Mononuclear cell (primary cell): ENCODE measurements around the gene D2HGDH. TPM values are rescaled to one million over a fixed set of nuclear protein-coding genes. Genes with fewer than 3 reads are reported as not detected.

Experiments used
- H3K27me3 ChIP-seq: 2 replicates; pipeline ENCODE4 v1.6.0; 2011; ENCODE audit warnings: low read length, control low read depth; ENCODE audit not compliant: insufficient read depth
- H3K4me1 ChIP-seq: 2 replicates; pipeline ENCODE4 v1.5.1; 2011; ENCODE audit warnings: mild to moderate bottlenecking, low read length, control low read depth; ENCODE audit not compliant: insufficient read depth
- H3K4me3 ChIP-seq: 2 replicates; pipeline ENCODE4 v1.5.1; 2011; ENCODE audit warnings: mild to moderate bottlenecking, low read length, moderate library complexity
- H3K9me3 ChIP-seq: 2 replicates; pipeline ENCODE4 v1.5.1; 2011; ENCODE audit warnings: low read depth, mild to moderate bottlenecking, control low read depth, low read length
- total RNA-seq: library from RNA; depleted of rRNA; stranded (reverse); fragments of >200 nt; gene quantifications from one replicate; pipeline ENCODE4 v1.2.3, GENCODE V29; 2012

The D2HGDH gene
- 7.7 TPM for total RNA-seq

GRCh38 chr2:241734467-241735208 lies at the start of gene D2HGDH:
Gene D2HGDH (plus strand): TSS chr2:241734630. CDS start chr2:241735225, 595 bp downstream.
- peaks cover 36% of the 10 kb centered on the region for H3K4me1 ChIP-seq
- H3K9me3 ChIP-seq, result no peaks in the 10 kb centered on the region
- no peaks in the 10 kb centered on the region for H3K27me3 ChIP-seq
- peak within 1 kb of the TSS; percentile 83 for H3K4me3 ChIP-seq

GRCh38 chr2:241686324-241686649 lies 48.1 kb upstream of the D2HGDH start:
- Histone ChIP-seq H3K27me3 (no peaks in the 10 kb centered on the region), H3K9me3 (no peaks in the 10 kb centered on the region), H3K4me3 (peak overlapping the region; percentile 90)

GRCh38 chr2:241686650-241687425 lies 47.6 kb upstream of the D2HGDH start, which contains the start of gene DTYMK:
Gene DTYMK (minus strand): TSS chr2:241686815. CDS start chr2:241686783, 32 bp downstream.
- no peaks in the 10 kb centered on the region for H3K9me3 ChIP-seq
- peaks cover 27% of the 10 kb centered on the region for H3K4me1 ChIP-seq
- no peaks in the 10 kb centered on the region for H3K27me3 ChIP-seq
- peak within 1 kb of the TSS; percentile 90 for H3K4me3 ChIP-seq

More at GRCh38 chr2:241686324-241686649, 48.1 kb upstream of the D2HGDH start:
- H3K4me1 ChIP-seq, result peaks cover 27% of the 10 kb centered on the region

- no peak overlapping the region for H3K4me3 ChIP-seq
- no peaks in the 10 kb centered on the region for H3K27me3 ChIP-seq
- H3K4me1 ChIP-seq, result peaks cover 27% of the 10 kb centered on the region
- H3K9me3 ChIP-seq, result no peaks in the 10 kb centered on the region
Measured at GRCh38 chr2:241689306-241689705, 45.1 kb upstream of the D2HGDH start.

- Histone ChIP-seq H3K4me1 (peaks cover 27% of the 10 kb centered on the region), H3K9me3 (no peaks in the 10 kb centered on the region), H3K4me3 (no peak overlapping the region), H3K27me3 (no peaks in the 10 kb centered on the region)
Measured at GRCh38 chr2:241690202-241690717, 44.2 kb upstream of the D2HGDH start.

GRCh38 chr2:241692448-241692847 lies 42.0 kb upstream of the D2HGDH start:
- Histone ChIP-seq H3K4me3 (no peak overlapping the region), H3K4me1 (peaks cover 17% of the 10 kb centered on the region), H3K9me3 (no peaks in the 10 kb centered on the region), H3K27me3 (no peaks in the 10 kb centered on the region)

GRCh38 chr2:241695651-241696050 lies 38.8 kb upstream of the D2HGDH start:
- no peaks in the 10 kb centered on the region for H3K27me3 ChIP-seq
- peaks cover 3% of the 10 kb centered on the region for H3K4me1 ChIP-seq
- no peak overlapping the region for H3K4me3 ChIP-seq
- no peaks in the 10 kb centered on the region for H3K9me3 ChIP-seq

- H3K4me3 ChIP-seq, result peak overlapping the region; percentile 60
Measured at GRCh38 chr2:241701149-241701398, 33.4 kb upstream of the D2HGDH start.

GRCh38 chr2:241701399-241702154 lies 32.9 kb upstream of the D2HGDH start, which contains the start of gene ING5:
Gene ING5 (plus strand): TSS chr2:241702039. CDS start chr2:241702066, 27 bp downstream.
- Histone ChIP-seq H3K27me3 (no peaks in the 10 kb centered on the region), H3K4me3 (peak within 1 kb of the TSS; percentile 60), H3K9me3 (no peaks in the 10 kb centered on the region), H3K4me1 (peaks cover 25% of the 10 kb centered on the region)

More at GRCh38 chr2:241701149-241701398, 33.4 kb upstream of the D2HGDH start:
- peaks cover 25% of the 10 kb centered on the region for H3K4me1 ChIP-seq
- no peaks in the 10 kb centered on the region for H3K9me3 ChIP-seq
- no peaks in the 10 kb centered on the region for H3K27me3 ChIP-seq

- Histone ChIP-seq H3K27me3 (no peaks in the 10 kb centered on the region), H3K4me1 (peaks cover 25% of the 10 kb centered on the region), H3K9me3 (no peaks in the 10 kb centered on the region), H3K4me3 (peak overlapping the region; percentile 60)
Measured at GRCh38 chr2:241702155-241703031, 32.0 kb upstream of the D2HGDH start.

- Histone ChIP-seq H3K4me3 (peak overlapping the region; percentile 54), H3K9me3 (no peaks in the 10 kb centered on the region), H3K27me3 (no peaks in the 10 kb centered on the region)
Measured at GRCh38 chr2:241703032-241703604, 31.3 kb upstream of the D2HGDH start.

GRCh38 chr2:241706537-241706936 lies 27.9 kb upstream of the D2HGDH start:
- H3K4me1 ChIP-seq, result peaks cover 15% of the 10 kb centered on the region
- H3K4me3 ChIP-seq, result no peak overlapping the region
- no peaks in the 10 kb centered on the region for H3K27me3 ChIP-seq
- no peaks in the 10 kb centered on the region for H3K9me3 ChIP-seq

More at GRCh38 chr2:241703032-241703604, 31.3 kb upstream of the D2HGDH start:
- H3K4me1 ChIP-seq, result peaks cover 25% of the 10 kb centered on the region

GRCh38 chr2:241708879-241709278 lies 25.6 kb upstream of the D2HGDH start:
- no peaks in the 10 kb centered on the region for H3K27me3 ChIP-seq
- no peak overlapping the region for H3K4me3 ChIP-seq
- no peaks in the 10 kb centered on the region for H3K9me3 ChIP-seq
- H3K4me1 ChIP-seq, result peaks cover 1% of the 10 kb centered on the region

- Histone ChIP-seq H3K9me3 (no peaks in the 10 kb centered on the region), H3K4me1 (no peaks in the 10 kb centered on the region), H3K4me3 (no peak overlapping the region), H3K27me3 (no peaks in the 10 kb centered on the region)
Measured at GRCh38 chr2:241719093-241719492, 15.3 kb upstream of the D2HGDH start.
